GM19025 (cell line): Measurements from ENCODE around the gene EIF4G1.

ENCODE experiments used
- ATAC-seq: cut with Tn5 transposase; IDR thresholded peaks from one replicate; pipeline ENCODE4 v1.9.1; 2021; ENCODE audit warnings: mild to moderate bottlenecking, low read depth, moderate library complexity; ENCODE audit not compliant: unreplicated experiment

Gene EIF4G1

GRCh38 chr3:184349563-184350470 lies 35.4 kb downstream of the EIF4G1 start:
- no peak for ATAC-seq

GRCh38 chr3:184350618-184351017 lies 36.2 kb downstream of the EIF4G1 start:
- no peak for ATAC-seq

- no peak for ATAC-seq
Observed at GRCh38 chr3:184351511-184352148, 37.2 kb downstream of the EIF4G1 start.

GRCh38 chr3:184352149-184352785 lies 37.9 kb downstream of the EIF4G1 start:
- ATAC-seq: no peak

GRCh38 chr3:184352897-184353545 lies 38.6 kb downstream of the EIF4G1 start:
- no peak for ATAC-seq

- ATAC-seq: no peak
Observed at GRCh38 chr3:184353546-184353941, 39.1 kb downstream of the EIF4G1 start.

GRCh38 chr3:184354121-184354728 lies 39.8 kb downstream of the EIF4G1 start:
- no peak for ATAC-seq

- ATAC-seq: no peak
Observed at GRCh38 chr3:184354754-184355153, 40.3 kb downstream of the EIF4G1 start.

GRCh38 chr3:184355261-184356040 lies 41.0 kb downstream of the EIF4G1 start:
- ATAC-seq: no peak

GRCh38 chr3:184357248-184358123 lies 43.1 kb downstream of the EIF4G1 start:
- no peak for ATAC-seq

GRCh38 chr3:184358124-184358767 lies 43.8 kb downstream of the EIF4G1 start:
- ATAC-seq: no peak

GRCh38 chr3:184358921-184359350 lies 44.5 kb downstream of the EIF4G1 start:
- no peak for ATAC-seq

GRCh38 chr3:184359610-184360009 lies 45.2 kb downstream of the EIF4G1 start:
- ATAC-seq: no peak

- no peak for ATAC-seq
Observed at GRCh38 chr3:184360070-184360928, 45.9 kb downstream of the EIF4G1 start.

- peak; percentile 9 for ATAC-seq
Observed at GRCh38 chr3:184360929-184361531, 46.6 kb downstream of the EIF4G1 start.

GRCh38 chr3:184361532-184361931 lies 47.1 kb downstream of the EIF4G1 start, which contains the start of the genes CLCN2 and POLR2H:
TSS of gene CLCN2 (minus strand) at chr3:184361605. CDS start at chr3:184361479, 126 bp downstream.
TSS of gene POLR2H (plus strand) at chr3:184361710. CDS start at chr3:184363493, 1,783 bp downstream.
- peak; percentile 47 for ATAC-seq
